ENCODE results near the gene MIP. TPM values are rescaled to one million over a fixed set of nuclear protein-coding genes. Genes with fewer than 3 reads are reported as not detected.

Gene MIP
- polyA plus RNA-seq, 1 donor from 2014 or later, result not detected

DNA sequence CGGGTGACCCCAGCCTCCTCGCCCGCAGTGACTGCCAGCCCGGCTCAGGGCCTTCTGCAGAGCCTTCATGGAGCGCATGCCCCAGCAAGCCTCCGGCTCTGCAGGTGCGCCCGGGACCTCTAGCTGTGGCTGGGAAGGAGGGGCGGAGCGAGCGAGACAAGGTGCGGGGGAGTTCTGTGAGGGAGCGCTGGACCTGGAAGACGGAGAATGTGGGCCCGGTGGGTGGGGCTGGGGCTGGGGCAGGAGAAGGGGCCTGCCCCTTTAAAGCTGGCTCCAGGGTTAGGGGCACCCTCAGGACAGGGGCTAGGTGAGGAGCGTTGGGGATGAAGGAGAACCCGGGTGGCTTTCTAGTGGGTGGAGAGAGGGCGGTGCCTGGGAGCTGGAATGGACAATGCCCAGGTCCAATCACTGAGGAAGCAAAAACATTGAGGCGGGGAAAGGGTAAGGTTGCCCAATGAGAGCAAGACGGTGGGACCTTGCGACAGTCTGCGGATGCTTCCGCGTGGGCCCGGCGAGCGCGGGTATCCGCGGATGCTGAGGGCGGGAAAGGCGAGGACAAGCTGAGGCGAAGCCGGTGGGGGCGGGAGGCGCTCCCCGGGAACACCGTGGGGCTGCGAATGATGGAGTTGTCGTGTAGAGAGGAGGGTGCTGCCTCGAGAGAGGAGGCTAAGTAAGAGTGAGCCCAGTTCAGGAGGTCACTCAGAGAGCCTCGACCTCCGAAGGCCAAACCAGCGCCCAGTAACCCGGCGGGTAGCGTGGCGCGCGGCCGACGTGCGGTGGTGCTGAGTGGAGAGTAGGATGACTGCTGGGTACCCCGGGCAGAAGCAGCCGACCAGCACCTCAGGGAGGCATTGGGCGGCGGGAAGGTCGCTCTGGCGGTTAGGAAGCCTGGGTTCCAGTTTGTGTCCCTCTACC lies 33.8 kb upstream of the MIP start, which contains the start of gene GLS2:
GLS2 (minus strand) TSS at position 121 of the 915 bp plus-strand sequence; CDS start at position 78, 43 bp downstream.
- Histone ChIP-seq H3K79me2 (replicated peaks; ENCODE audit: insufficient read depth, low read length) (no peaks in the 10 kb centered on the region), H3K4me2 (ENCODE audit: low read length) (peak within 1 kb of the TSS; percentile 11), H4K20me1 (ENCODE audit: insufficient read depth) (no peaks in the 10 kb centered on the region), H3K36me3 (ENCODE audit: insufficient read depth, low read length) (no peaks in the 10 kb centered on the region), H3F3A (ENCODE audit: insufficient read depth, low read length, poor library complexity, severe bottlenecking) (no peaks in the 10 kb centered on the region), H3K27ac (ENCODE audit: low read length) (peak within 1 kb of the TSS; percentile 38), H3K9ac (ENCODE audit: low read length) (peak within 1 kb of the TSS; percentile 64), H3K4me3 (ENCODE audit: low read length) (peak within 1 kb of the TSS; percentile 72), H3K9me2 (ENCODE audit: insufficient read depth, low read length) (no peaks in the 10 kb centered on the region), H3K27me3 (ENCODE audit: insufficient read depth, low read depth, low read length) (peaks cover 32% of the 10 kb centered on the region), H2AFZ (ENCODE audit: low read depth, low read length) (peak within 1 kb of the TSS; percentile 80), H3K9me3 (ENCODE audit: low read length) (peaks cover 6% of the 10 kb centered on the region)
- TF ChIP-seq, protein P1, sequence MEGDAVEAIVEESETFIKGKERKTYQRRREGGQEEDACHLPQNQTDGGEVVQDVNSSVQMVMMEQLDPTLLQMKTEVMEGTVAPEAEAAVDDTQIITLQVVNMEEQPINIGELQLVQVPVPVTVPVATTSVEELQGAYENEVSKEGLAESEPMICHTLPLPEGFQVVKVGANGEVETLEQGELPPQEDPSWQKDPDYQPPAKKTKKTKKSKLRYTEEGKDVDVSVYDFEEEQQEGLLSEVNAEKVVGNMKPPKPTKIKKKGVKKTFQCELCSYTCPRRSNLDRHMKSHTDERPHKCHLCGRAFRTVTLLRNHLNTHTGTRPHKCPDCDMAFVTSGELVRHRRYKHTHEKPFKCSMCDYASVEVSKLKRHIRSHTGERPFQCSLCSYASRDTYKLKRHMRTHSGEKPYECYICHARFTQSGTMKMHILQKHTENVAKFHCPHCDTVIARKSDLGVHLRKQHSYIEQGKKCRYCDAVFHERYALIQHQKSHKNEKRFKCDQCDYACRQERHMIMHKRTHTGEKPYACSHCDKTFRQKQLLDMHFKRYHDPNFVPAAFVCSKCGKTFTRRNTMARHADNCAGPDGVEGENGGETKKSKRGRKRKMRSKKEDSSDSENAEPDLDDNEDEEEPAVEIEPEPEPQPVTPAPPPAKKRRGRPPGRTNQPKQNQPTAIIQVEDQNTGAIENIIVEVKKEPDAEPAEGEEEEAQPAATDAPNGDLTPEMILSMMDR (IDR thresholded peaks at IDR 0.05; ENCODE audit: poor library complexity, severe bottlenecking), result no peak
- TF ChIP-seq TAF1 (IDR thresholded peaks at IDR 0.05; ENCODE audit: low read depth), result no peak
- TF ChIP-seq, protein P2, sequence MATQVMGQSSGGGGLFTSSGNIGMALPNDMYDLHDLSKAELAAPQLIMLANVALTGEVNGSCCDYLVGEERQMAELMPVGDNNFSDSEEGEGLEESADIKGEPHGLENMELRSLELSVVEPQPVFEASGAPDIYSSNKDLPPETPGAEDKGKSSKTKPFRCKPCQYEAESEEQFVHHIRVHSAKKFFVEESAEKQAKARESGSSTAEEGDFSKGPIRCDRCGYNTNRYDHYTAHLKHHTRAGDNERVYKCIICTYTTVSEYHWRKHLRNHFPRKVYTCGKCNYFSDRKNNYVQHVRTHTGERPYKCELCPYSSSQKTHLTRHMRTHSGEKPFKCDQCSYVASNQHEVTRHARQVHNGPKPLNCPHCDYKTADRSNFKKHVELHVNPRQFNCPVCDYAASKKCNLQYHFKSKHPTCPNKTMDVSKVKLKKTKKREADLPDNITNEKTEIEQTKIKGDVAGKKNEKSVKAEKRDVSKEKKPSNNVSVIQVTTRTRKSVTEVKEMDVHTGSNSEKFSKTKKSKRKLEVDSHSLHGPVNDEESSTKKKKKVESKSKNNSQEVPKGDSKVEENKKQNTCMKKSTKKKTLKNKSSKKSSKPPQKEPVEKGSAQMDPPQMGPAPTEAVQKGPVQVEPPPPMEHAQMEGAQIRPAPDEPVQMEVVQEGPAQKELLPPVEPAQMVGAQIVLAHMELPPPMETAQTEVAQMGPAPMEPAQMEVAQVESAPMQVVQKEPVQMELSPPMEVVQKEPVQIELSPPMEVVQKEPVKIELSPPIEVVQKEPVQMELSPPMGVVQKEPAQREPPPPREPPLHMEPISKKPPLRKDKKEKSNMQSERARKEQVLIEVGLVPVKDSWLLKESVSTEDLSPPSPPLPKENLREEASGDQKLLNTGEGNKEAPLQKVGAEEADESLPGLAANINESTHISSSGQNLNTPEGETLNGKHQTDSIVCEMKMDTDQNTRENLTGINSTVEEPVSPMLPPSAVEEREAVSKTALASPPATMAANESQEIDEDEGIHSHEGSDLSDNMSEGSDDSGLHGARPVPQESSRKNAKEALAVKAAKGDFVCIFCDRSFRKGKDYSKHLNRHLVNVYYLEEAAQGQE (IDR thresholded peaks at IDR 0.05; ENCODE audit: borderline replicate concordance), result peak; percentile 1

DNA sequence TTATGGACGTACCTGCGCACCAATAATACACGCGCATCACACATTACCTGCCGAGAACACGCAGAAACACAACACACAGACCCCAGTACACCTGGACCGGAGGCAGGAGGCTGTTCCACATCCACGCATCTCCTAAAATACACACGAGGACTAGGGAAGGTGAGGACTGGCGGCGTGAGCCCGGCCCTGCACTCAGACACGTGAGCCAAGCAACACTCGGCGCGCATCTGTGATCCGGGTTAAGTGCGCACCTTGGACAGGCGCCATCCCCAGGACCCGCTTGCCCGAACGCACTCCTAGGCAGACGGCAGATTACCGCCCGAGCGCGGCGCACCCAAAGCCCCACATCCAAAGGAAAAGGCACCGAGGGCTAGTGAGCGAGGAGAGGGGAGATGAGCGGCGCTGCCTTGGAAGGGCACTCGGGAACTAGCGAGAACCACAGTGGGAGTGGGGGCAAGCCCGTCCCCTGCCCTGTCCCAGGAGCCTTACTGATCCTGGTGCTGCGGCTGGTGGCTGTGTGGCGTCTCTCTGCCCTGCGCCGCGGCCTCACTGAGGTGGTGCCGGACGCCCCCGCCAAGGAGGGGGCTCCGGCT lies 33.1 kb upstream of the MIP start:
- H2AFZ ChIP-seq (ENCODE audit: low read depth, low read length), result peak overlapping the region; percentile 80
- peaks cover 6% of the 10 kb centered on the region for H3K9me3 ChIP-seq (ENCODE audit: low read length)
- H3K36me3 ChIP-seq (ENCODE audit: insufficient read depth, low read length), result no peaks in the 10 kb centered on the region
- H3K9ac ChIP-seq (ENCODE audit: low read length), result peak overlapping the region; percentile 64
- H3F3A ChIP-seq (ENCODE audit: insufficient read depth, low read length, poor library complexity, severe bottlenecking), result no peaks in the 10 kb centered on the region
- H3K4me3 ChIP-seq (ENCODE audit: low read length), result peak overlapping the region; percentile 72
- peak overlapping the region; percentile 38 for H3K27ac ChIP-seq (ENCODE audit: low read length)
- no peaks in the 10 kb centered on the region for H3K9me2 ChIP-seq (ENCODE audit: insufficient read depth, low read length)
- peak overlapping the region; percentile 11 for H3K4me2 ChIP-seq (ENCODE audit: low read length)
- no peaks in the 10 kb centered on the region for H4K20me1 ChIP-seq (ENCODE audit: insufficient read depth)
- TF ChIP-seq, protein P2 (IDR thresholded peaks at IDR 0.05; ENCODE audit: borderline replicate concordance), result peak; percentile 14
- TF ChIP-seq EZH2 (IDR thresholded peaks at IDR 0.05; ENCODE audit: borderline replicate concordance, insufficient read depth, low read length, poor library complexity, severe bottlenecking) (no peak), TAF1 (IDR thresholded peaks at IDR 0.05; ENCODE audit: low read depth) (no peak), MXI1 (conservative IDR thresholded peaks at IDR 0.05; ENCODE audit: poor library complexity, severe bottlenecking) (peak; percentile 68), SMC3 (conservative IDR thresholded peaks at IDR 0.05; ENCODE audit: poor library complexity) (no peak), POLR2AphosphoS5 (IDR thresholded peaks at IDR 0.05) (peak; percentile 40)
- H3K27me3 ChIP-seq (ENCODE audit: insufficient read depth, low read depth, low read length), result peaks cover 32% of the 10 kb centered on the region
- H3K79me2 ChIP-seq (replicated peaks; ENCODE audit: insufficient read depth, low read length), result no peaks in the 10 kb centered on the region

Data from neural cell (in vitro differentiated cells).